ENCODE results near the gene ARL10. TPM values are rescaled to one million over a fixed set of nuclear protein-coding genes. Genes with fewer than 3 reads are reported as not detected.
A peak's percentile ranks its signal among the peaks of the same experiment; 100 is the strongest.

ARL10 gene
- total RNA-seq, 2 experiments from 2014 or later: 9.3 to 12.2 TPM

GRCh38 chr5:176409765-176410164, 44.5 kb downstream of the ARL10 start:
- Mint-ChIP-seq H3K9me3 (no peaks in the 10 kb centered on the region), H3K4me1 (ENCODE audit: low read depth) (peaks cover 23% of the 10 kb centered on the region), H3K36me3 (peaks cover 6% of the 10 kb centered on the region), H3K4me3 (no peak overlapping the region), H3K27ac (no peak overlapping the region), H3K27me3 (no peaks in the 10 kb centered on the region)
- ChIA-PET CTCF (no interaction called here), POLR2A (no interaction called here)
- intact Hi-C loops (cut with micrococcal nuclease): no loop called here
- DNase-seq: no peak

GRCh38 chr5:176410486-176411180, 45.3 kb downstream of the ARL10 start:
- no peak for DNase-seq
- Mint-ChIP-seq H3K4me1 (ENCODE audit: low read depth) (peaks cover 31% of the 10 kb centered on the region), H3K27ac (no peak overlapping the region), H3K27me3 (no peaks in the 10 kb centered on the region), H3K9me3 (no peaks in the 10 kb centered on the region), H3K4me3 (no peak overlapping the region), H3K36me3 (peaks cover 6% of the 10 kb centered on the region)
- intact Hi-C loops (cut with micrococcal nuclease): no loop called here
- CTCF ChIA-PET: interaction anchor here (0.6 kb wide), 1 partner anchor 661 kb away, joined by 3 read pairs; no protein-coding TSS in a partner anchor
- POLR2A ChIA-PET: no interaction called here

GRCh38 chr5:176412517-176413254, 47.4 kb downstream of the ARL10 start:
- ChIA-PET POLR2A (no interaction called here), CTCF (interaction anchor here (1.1 kb wide), 1 partner anchor 683 kb away, joined by 3 read pairs; no protein-coding TSS in a partner anchor)
- no peak for DNase-seq
- H3K9me3 Mint-ChIP-seq: no peaks in the 10 kb centered on the region
- intact Hi-C loops (cut with micrococcal nuclease): no loop called here
- peaks cover 6% of the 10 kb centered on the region for H3K36me3 Mint-ChIP-seq
- no peak overlapping the region for H3K27ac Mint-ChIP-seq
- peaks cover 39% of the 10 kb centered on the region for H3K4me1 Mint-ChIP-seq (ENCODE audit: low read depth)
- H3K27me3 Mint-ChIP-seq: no peaks in the 10 kb centered on the region
- H3K4me3 Mint-ChIP-seq: no peak overlapping the region

GRCh38 chr5:176413255-176413565, 47.9 kb downstream of the ARL10 start:
- H3K36me3 Mint-ChIP-seq: peaks cover 6% of the 10 kb centered on the region
- intact Hi-C loops (cut with micrococcal nuclease): no loop called here
- H3K4me3 Mint-ChIP-seq: no peak overlapping the region
- no peaks in the 10 kb centered on the region for H3K9me3 Mint-ChIP-seq
- CTCF ChIA-PET: interaction anchor here (1.1 kb wide), 1 partner anchor 684 kb away, joined by 3 read pairs; no protein-coding TSS in a partner anchor
- POLR2A ChIA-PET: no interaction called here
- no peak for DNase-seq
- no peak overlapping the region for H3K27ac Mint-ChIP-seq
- H3K27me3 Mint-ChIP-seq: no peaks in the 10 kb centered on the region
- peaks cover 39% of the 10 kb centered on the region for H3K4me1 Mint-ChIP-seq (ENCODE audit: low read depth)

GRCh38 chr5:176413709-176414191, 48.5 kb downstream of the ARL10 start:
- CTCF ChIA-PET: interaction anchor here (1.1 kb wide), 1 partner anchor 684 kb away, joined by 3 read pairs; no protein-coding TSS in a partner anchor
- Mint-ChIP-seq H3K27ac (no peak overlapping the region), H3K9me3 (no peaks in the 10 kb centered on the region), H3K4me3 (no peak overlapping the region), H3K36me3 (peaks cover 6% of the 10 kb centered on the region), H3K4me1 (ENCODE audit: low read depth) (peaks cover 39% of the 10 kb centered on the region), H3K27me3 (no peaks in the 10 kb centered on the region)
- intact Hi-C loops (cut with micrococcal nuclease): no loop called here
- no peak for DNase-seq
- POLR2A ChIA-PET: no interaction called here

- intact Hi-C loops (cut with micrococcal nuclease): loop anchor here (5.0 kb wide), 2 partner anchors 158 to 183 kb away; no protein-coding TSS in a partner anchor
- Mint-ChIP-seq H3K4me1 (ENCODE audit: low read depth) (peaks cover 39% of the 10 kb centered on the region), H3K36me3 (peaks cover 4% of the 10 kb centered on the region), H3K4me3 (peak overlapping the region; percentile 77), H3K27ac (peak overlapping the region; percentile 18), H3K27me3 (no peaks in the 10 kb centered on the region), H3K9me3 (no peaks in the 10 kb centered on the region)
- DNase-seq: no peak
- ChIA-PET POLR2A (no interaction called here), CTCF (interaction anchor here (2.3 to 3.3 kb wide), 3 partner anchors 121 to 182 kb away, joined by 12 to 26 read pairs (median 15); partner anchors contain the start of gene RNF44)
Observed at GRCh38 chr5:176414704-176415103, 49.4 kb downstream of the ARL10 start.

GRCh38 chr5:176415240-176415951, 50.1 kb downstream of the ARL10 start:
- Mint-ChIP-seq H3K36me3 (no peaks in the 10 kb centered on the region), H3K27me3 (no peaks in the 10 kb centered on the region), H3K9me3 (no peaks in the 10 kb centered on the region), H3K4me1 (ENCODE audit: low read depth) (peaks cover 39% of the 10 kb centered on the region), H3K27ac (peak overlapping the region; percentile 65), H3K4me3 (peak overlapping the region; percentile 77)
- CTCF ChIA-PET: interaction anchor here (1.0 to 4.2 kb wide), 9 partner anchors 9 to 245 kb away, joined by 4 to 49 read pairs (median 9); partner anchors contain the start of genes FAF2, GPRIN1 and RNF44
- intact Hi-C loops (cut with micrococcal nuclease): loop anchor here (5.0 kb wide), 2 partner anchors 157 to 182 kb away; no protein-coding TSS in a partner anchor
- POLR2A ChIA-PET: interaction anchor here (0.8 to 1.7 kb wide), 5 partner anchors 32 to 128 kb away, joined by 3 to 8 read pairs (median 6); partner anchors contain the start of genes FAF2, KIAA1191 and RNF44
- no peak for DNase-seq

- Mint-ChIP-seq H3K9me3 (peaks cover 2% of the 10 kb centered on the region), H3K27ac (peak within 1 kb of the TSS; percentile 65), H3K4me3 (peak within 1 kb of the TSS; percentile 77), H3K4me1 (ENCODE audit: low read depth) (peaks cover 36% of the 10 kb centered on the region), H3K27me3 (no peaks in the 10 kb centered on the region), H3K36me3 (no peaks in the 10 kb centered on the region)
- ChIA-PET CTCF (interaction anchor here (0.6 to 4.2 kb wide), 30 partner anchors 10 to 687 kb away, joined by 3 to 49 read pairs (median 4); partner anchors contain the start of genes FAF2, GPRIN1, KIAA1191 and RNF44), POLR2A (interaction anchor here (0.8 to 1.7 kb wide), 7 partner anchors 28 to 128 kb away, joined by 3 to 8 read pairs (median 4); partner anchors contain the start of genes FAF2, KIAA1191, NOP16 and RNF44)
- intact Hi-C loops (cut with micrococcal nuclease): loop anchor here (1.0 to 5.0 kb wide), 5 partner anchors 27 to 181 kb away; partner anchors contain the start of genes FAF2 and RNF44
- peak; percentile 93 for DNase-seq
Observed at GRCh38 chr5:176415952-176416924, 51.0 kb downstream of the ARL10 start, which contains the start of gene CLTB. Gene CLTB, minus strand, starts transcription at chr5:176416539. Its CDS starts 176 bp downstream, at chr5:176416363.

GRCh38 chr5:176416965-176417364, 51.7 kb downstream of the ARL10 start:
- no peaks in the 10 kb centered on the region for H3K36me3 Mint-ChIP-seq
- H3K9me3 Mint-ChIP-seq: peaks cover 3% of the 10 kb centered on the region
- H3K27me3 Mint-ChIP-seq: no peaks in the 10 kb centered on the region
- intact Hi-C loops (cut with micrococcal nuclease): loop anchor here (1.0 to 5.0 kb wide), 5 partner anchors 28 to 180 kb away; partner anchors contain the start of genes FAF2 and RNF44
- no peak overlapping the region for H3K27ac Mint-ChIP-seq
- peak overlapping the region; percentile 55 for H3K4me3 Mint-ChIP-seq
- no peak for DNase-seq
- POLR2A ChIA-PET: interaction anchor here (0.9 to 1.7 kb wide), 4 partner anchors 29 to 120 kb away, joined by 3 to 8 read pairs (median 4); partner anchors contain the start of genes FAF2, KIAA1191, NOP16 and RNF44
- CTCF ChIA-PET: interaction anchor here (0.6 to 4.2 kb wide), 28 partner anchors 10 to 687 kb away, joined by 3 to 49 read pairs (median 4); partner anchors contain the start of genes FAF2, GPRIN1, KIAA1191 and RNF44
- peaks cover 34% of the 10 kb centered on the region for H3K4me1 Mint-ChIP-seq (ENCODE audit: low read depth)

- no peaks in the 10 kb centered on the region for H3K36me3 Mint-ChIP-seq
- no peak overlapping the region for H3K4me3 Mint-ChIP-seq
- POLR2A ChIA-PET: no interaction called here
- no peak for DNase-seq
- H3K27ac Mint-ChIP-seq: no peak overlapping the region
- H3K4me1 Mint-ChIP-seq (ENCODE audit: low read depth): peaks cover 29% of the 10 kb centered on the region
- peaks cover 2% of the 10 kb centered on the region for H3K27me3 Mint-ChIP-seq
- CTCF ChIA-PET: interaction anchor here (1.0 to 4.2 kb wide), 6 partner anchors 20 to 243 kb away, joined by 3 to 49 read pairs (median 4); partner anchors contain the start of genes FAF2 and RNF44
- peaks cover 3% of the 10 kb centered on the region for H3K9me3 Mint-ChIP-seq
- intact Hi-C loops (cut with micrococcal nuclease): loop anchor here (5.0 kb wide), 2 partner anchors 154 to 179 kb away; no protein-coding TSS in a partner anchor
Observed at GRCh38 chr5:176418251-176418650, 53.0 kb downstream of the ARL10 start.

Data from activated CD4-positive, alpha-beta memory T cell treated with anti-CD3 and anti-CD28 coated beads for 36 hours (primary cell).